ENCODE results near the gene LAMC3. TPM values are rescaled to one million over a fixed set of nuclear protein-coding genes. Genes with fewer than 3 reads are reported as not detected.

LAMC3 gene
- total RNA-seq, 2 experiments from 2014 or later = 0.19 to 2.2 TPM

- no peaks in the 10 kb centered on the region for H4K20me1 ChIP-seq (ENCODE audit: insufficient read depth, low read length)
- H3K9me3 ChIP-seq (ENCODE audit: low read length) = no peaks in the 10 kb centered on the region
Measured at GRCh38 chr9:131043087-131043486, 34.1 kb downstream of the LAMC3 start.

GRCh38 chr9:131043646-131044045 is 34.7 kb downstream of the LAMC3 start:
- intact Hi-C loops (cut with micrococcal nuclease; ENCODE audit: unreplicated experiment) = loop anchor here (10.0 kb wide), 1 partner anchor 329 kb away; no protein-coding TSS in a partner anchor
- POLR2A ChIA-PET = interaction anchor here (0.6 to 1.0 kb wide), 4 partner anchors 24 to 1736 kb away, joined by 3 to 4 read pairs (median 3); no protein-coding TSS in a partner anchor
- H3K9me2 ChIP-seq (ENCODE audit: insufficient read depth, low read length) = no peaks in the 10 kb centered on the region

More at GRCh38 chr9:131043087-131043486, 34.1 kb downstream of the LAMC3 start:
- Histone ChIP-seq H3K27ac (ENCODE audit: low read depth, low read length, poor library complexity, severe bottlenecking) (peak overlapping the region; percentile 53), H3K9me2 (ENCODE audit: insufficient read depth, low read length) (no peaks in the 10 kb centered on the region), H3K4me2 (ENCODE audit: low read length) (peak overlapping the region; percentile 65), H3K79me2 (ENCODE audit: insufficient read depth, low read depth, low read length) (no peaks in the 10 kb centered on the region), H3K4me3 (ENCODE audit: low read depth, low read length, poor library complexity, severe bottlenecking) (peak overlapping the region; percentile 36), H2AFZ (ENCODE audit: low read length) (peak overlapping the region; percentile 97), H3K4me1 (ENCODE audit: insufficient read depth, low read length, poor library complexity, severe bottlenecking) (peaks cover 15% of the 10 kb centered on the region), H3K36me3 (ENCODE audit: insufficient read depth, low read length) (no peaks in the 10 kb centered on the region)
- intact Hi-C loops (cut with micrococcal nuclease; ENCODE audit: unreplicated experiment) = loop anchor here (10.0 kb wide), 1 partner anchor 328 kb away; no protein-coding TSS in a partner anchor
- POLR2A ChIA-PET = interaction anchor here (0.6 to 1.0 kb wide), 4 partner anchors 23 to 1735 kb away, joined by 3 to 4 read pairs (median 3); no protein-coding TSS in a partner anchor
- no peak for TF ChIP-seq EZH2phosphoT487 (IDR thresholded peaks at IDR 0.05; ENCODE audit: borderline replicate concordance, low read depth, low read length)
- TF ChIP-seq CTCF (conservative IDR thresholded peaks at IDR 0.05; ENCODE audit: low read length) = no peak
- DNase-seq (ENCODE audit: low spot score) = peak; percentile 69
- no TSS peak for BruUV-seq (replicated peaks)
- CTCF ChIA-PET (ENCODE audit: unreplicated experiment) = interaction anchor here (0.6 kb wide), 1 partner anchor 231 kb away, joined by 3 read pairs; no protein-coding TSS in a partner anchor

More at GRCh38 chr9:131043646-131044045, 34.7 kb downstream of the LAMC3 start:
- peak overlapping the region; percentile 36 for H3K4me3 ChIP-seq (ENCODE audit: low read depth, low read length, poor library complexity, severe bottlenecking)
- DNase-seq (ENCODE audit: low spot score) = peak; percentile 22
- TF ChIP-seq EZH2phosphoT487 (IDR thresholded peaks at IDR 0.05; ENCODE audit: borderline replicate concordance, low read depth, low read length) (no peak), CTCF (conservative IDR thresholded peaks at IDR 0.05; ENCODE audit: low read length) (no peak)
- no peaks in the 10 kb centered on the region for H3K79me2 ChIP-seq (ENCODE audit: insufficient read depth, low read depth, low read length)
- peak overlapping the region; percentile 53 for H3K27ac ChIP-seq (ENCODE audit: low read depth, low read length, poor library complexity, severe bottlenecking)
- CTCF ChIA-PET (ENCODE audit: unreplicated experiment) = no interaction called here
- no peaks in the 10 kb centered on the region for H4K20me1 ChIP-seq (ENCODE audit: insufficient read depth, low read length)
- no peaks in the 10 kb centered on the region for H3K36me3 ChIP-seq (ENCODE audit: insufficient read depth, low read length)
- H3K4me2 ChIP-seq (ENCODE audit: low read length) = peak overlapping the region; percentile 65
- H3K4me1 ChIP-seq (ENCODE audit: insufficient read depth, low read length, poor library complexity, severe bottlenecking) = peaks cover 15% of the 10 kb centered on the region
- H2AFZ ChIP-seq (ENCODE audit: low read length) = peak overlapping the region; percentile 97
- no TSS peak for BruUV-seq (replicated peaks)
- no peaks in the 10 kb centered on the region for H3K9me3 ChIP-seq (ENCODE audit: low read length)
